Gastroesophageal sphincter (tissue), 3 donors: ENCODE results near the gene IBTK.
"Not testable (repeated sequence)": the region's sequence is repeated elsewhere in the genome, so short reads cannot be mapped to it uniquely, and the experiment has no call there.

Source experiments
- CTCF ChIP-seq, 4 experiments: fragments of 200-600 bp in 2 of 4; fragments of 450-650 bp in 2 of 4; sonication (generic) in 1 of 4; IDR thresholded peaks; one replicate each; pipeline ENCODE4 v1.5.1; 2017 to 2019; ENCODE audit warnings: antibody characterized with exemption in 4 of 4, mild to moderate bottlenecking in 2 of 4, moderate library complexity in 2 of 4
- EP300 ChIP-seq: sonication (generic); formaldehyde crosslinking; IDR thresholded peaks from one replicate; pipeline ENCODE4 v1.6.1; 2017; ENCODE audit warnings: antibody characterized with exemption, mild to moderate bottlenecking
- POLR2AphosphoS5 ChIP-seq: sonication (generic); formaldehyde crosslinking; IDR thresholded peaks from one replicate; pipeline ENCODE4 v1.6.1; 2017; ENCODE audit warnings: antibody characterized with exemption

- not testable (repeated sequence) for TF ChIP-seq CTCF (IDR thresholded peaks at IDR 0.05); POLR2AphosphoS5; EP300
Observed at GRCh38 chr6:82197245-82197644, 50.3 kb downstream of the IBTK start.
